ENCODE measurements around the gene SLC13A3.

DNA sequence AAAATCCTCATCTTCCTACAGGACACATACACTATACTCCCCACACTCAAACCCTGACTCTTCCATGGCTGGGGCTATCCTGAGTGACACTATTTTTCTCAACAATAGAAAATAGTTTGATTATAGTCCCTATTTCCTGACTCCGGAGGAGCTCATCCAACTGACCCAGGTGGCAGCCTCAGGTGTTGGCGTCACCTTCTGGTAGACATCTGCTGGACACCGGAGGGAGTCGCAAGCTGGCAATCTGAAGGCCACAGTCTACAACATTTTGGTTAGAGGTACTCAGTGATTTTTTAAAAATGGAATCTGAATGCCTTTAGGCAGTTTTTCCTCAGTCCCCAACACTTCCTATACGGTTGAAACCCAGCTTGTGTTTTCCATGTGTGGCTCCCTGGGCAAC is 68.6 kb downstream of the SLC13A3 start:
- TF ChIP-seq EZH2 (IDR thresholded peaks at IDR 0.05; ENCODE audit: low read depth): no peak
- TF ChIP-seq, protein P1, sequence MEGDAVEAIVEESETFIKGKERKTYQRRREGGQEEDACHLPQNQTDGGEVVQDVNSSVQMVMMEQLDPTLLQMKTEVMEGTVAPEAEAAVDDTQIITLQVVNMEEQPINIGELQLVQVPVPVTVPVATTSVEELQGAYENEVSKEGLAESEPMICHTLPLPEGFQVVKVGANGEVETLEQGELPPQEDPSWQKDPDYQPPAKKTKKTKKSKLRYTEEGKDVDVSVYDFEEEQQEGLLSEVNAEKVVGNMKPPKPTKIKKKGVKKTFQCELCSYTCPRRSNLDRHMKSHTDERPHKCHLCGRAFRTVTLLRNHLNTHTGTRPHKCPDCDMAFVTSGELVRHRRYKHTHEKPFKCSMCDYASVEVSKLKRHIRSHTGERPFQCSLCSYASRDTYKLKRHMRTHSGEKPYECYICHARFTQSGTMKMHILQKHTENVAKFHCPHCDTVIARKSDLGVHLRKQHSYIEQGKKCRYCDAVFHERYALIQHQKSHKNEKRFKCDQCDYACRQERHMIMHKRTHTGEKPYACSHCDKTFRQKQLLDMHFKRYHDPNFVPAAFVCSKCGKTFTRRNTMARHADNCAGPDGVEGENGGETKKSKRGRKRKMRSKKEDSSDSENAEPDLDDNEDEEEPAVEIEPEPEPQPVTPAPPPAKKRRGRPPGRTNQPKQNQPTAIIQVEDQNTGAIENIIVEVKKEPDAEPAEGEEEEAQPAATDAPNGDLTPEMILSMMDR (conservative IDR thresholded peaks at IDR 0.05): no peak

Data from PC-9 (cell line).